Measurements from ENCODE around the gene RAD54L. TPM values are rescaled to one million over a fixed set of nuclear protein-coding genes. Genes with fewer than 3 reads are reported as not detected.

RAD54L gene
- total RNA-seq, 1 experiment from 2014 or later = 49.0 TPM

- no peak overlapping the region for H3K4me3 ChIP-seq (ENCODE audit: low read depth, low read length, poor library complexity, severe bottlenecking)
- CTCF ChIA-PET = no interaction called here
- DNase-seq (ENCODE audit: low spot score) = no peak
- no peak overlapping the region for H3K27ac ChIP-seq (ENCODE audit: low read depth, low read length, poor library complexity, severe bottlenecking)
- intact Hi-C loops (cut with micrococcal nuclease; ENCODE audit: unreplicated experiment) = no loop called here
- peaks cover 6% of the 10 kb centered on the region for H3K4me1 ChIP-seq (ENCODE audit: insufficient read depth, low read length, poor library complexity, severe bottlenecking)
- POLR2A ChIA-PET (ENCODE audit: low non-redundant PET) = no interaction called here
- H3K27me3 ChIP-seq (replicated peaks; ENCODE audit: insufficient read depth, low read depth, low read length, poor library complexity) = no peaks in the 10 kb centered on the region
- BruUV-seq (replicated peaks) = no TSS peak
- TF ChIP-seq EZH2 (IDR thresholded peaks at IDR 0.05; ENCODE audit: borderline replicate concordance, low read depth, low read length, poor library complexity, severe bottlenecking) (no peak), CTCF (conservative IDR thresholded peaks at IDR 0.05; ENCODE audit: low read depth, low read length) (no peak)
- H3K36me3 ChIP-seq (ENCODE audit: insufficient read depth, low read length, poor library complexity, severe bottlenecking) = no peaks in the 10 kb centered on the region
- H3K9me3 ChIP-seq (ENCODE audit: low read depth, low read length, poor library complexity, severe bottlenecking) = no peaks in the 10 kb centered on the region
These were observed 41.2 kb upstream of the RAD54L start for GRCh38 chr1:46206399-46206798.

- H3K27ac ChIP-seq (ENCODE audit: low read depth, low read length, poor library complexity, severe bottlenecking) = no peak overlapping the region
- no peaks in the 10 kb centered on the region for H3K36me3 ChIP-seq (ENCODE audit: insufficient read depth, low read length, poor library complexity, severe bottlenecking)
- TF ChIP-seq EZH2 (IDR thresholded peaks at IDR 0.05; ENCODE audit: borderline replicate concordance, low read depth, low read length, poor library complexity, severe bottlenecking) (no peak), CTCF (conservative IDR thresholded peaks at IDR 0.05; ENCODE audit: low read depth, low read length) (no peak)
- no peak overlapping the region for H3K4me3 ChIP-seq (ENCODE audit: low read depth, low read length, poor library complexity, severe bottlenecking)
- no TSS peak for BruUV-seq (replicated peaks)
- POLR2A ChIA-PET (ENCODE audit: low non-redundant PET) = no interaction called here
- no peak for DNase-seq (ENCODE audit: low spot score)
- no peaks in the 10 kb centered on the region for H3K27me3 ChIP-seq (replicated peaks; ENCODE audit: insufficient read depth, low read depth, low read length, poor library complexity)
- H3K4me1 ChIP-seq (ENCODE audit: insufficient read depth, low read length, poor library complexity, severe bottlenecking) = no peaks in the 10 kb centered on the region
- intact Hi-C loops (cut with micrococcal nuclease; ENCODE audit: unreplicated experiment) = no loop called here
- no peaks in the 10 kb centered on the region for H3K9me3 ChIP-seq (ENCODE audit: low read depth, low read length, poor library complexity, severe bottlenecking)
- CTCF ChIA-PET = no interaction called here
These were observed 37.0 kb upstream of the RAD54L start for GRCh38 chr1:46210561-46210960.

GRCh38 chr1:46211051-46211450 lies 36.5 kb upstream of the RAD54L start:
- no peaks in the 10 kb centered on the region for H3K9me3 ChIP-seq (ENCODE audit: low read depth, low read length, poor library complexity, severe bottlenecking)
- ChIA-PET CTCF (no interaction called here), POLR2A (ENCODE audit: low non-redundant PET) (no interaction called here)
- BruUV-seq (replicated peaks) = no TSS peak
- no peak for TF ChIP-seq CTCF (conservative IDR thresholded peaks at IDR 0.05; ENCODE audit: low read depth, low read length)
- TF ChIP-seq EZH2 (IDR thresholded peaks at IDR 0.05; ENCODE audit: borderline replicate concordance, low read depth, low read length, poor library complexity, severe bottlenecking) = no peak
- no peak for DNase-seq (ENCODE audit: low spot score)
- H3K36me3 ChIP-seq (ENCODE audit: insufficient read depth, low read length, poor library complexity, severe bottlenecking) = no peaks in the 10 kb centered on the region
- H3K27me3 ChIP-seq (replicated peaks; ENCODE audit: insufficient read depth, low read depth, low read length, poor library complexity) = no peaks in the 10 kb centered on the region
- H3K4me3 ChIP-seq (ENCODE audit: low read depth, low read length, poor library complexity, severe bottlenecking) = no peak overlapping the region
- H3K27ac ChIP-seq (ENCODE audit: low read depth, low read length, poor library complexity, severe bottlenecking) = no peak overlapping the region
- H3K4me1 ChIP-seq (ENCODE audit: insufficient read depth, low read length, poor library complexity, severe bottlenecking) = no peaks in the 10 kb centered on the region
- intact Hi-C loops (cut with micrococcal nuclease; ENCODE audit: unreplicated experiment) = no loop called here

Data from A673 (cell line).